GM18519 (cell line): ENCODE results near the gene RFX2.
"Not testable (repeated sequence)": the region's sequence is repeated elsewhere in the genome, so short reads cannot be mapped to it uniquely, and the experiment has no call there.

Source experiments
- ATAC-seq: cut with Tn5 transposase; IDR thresholded peaks from one replicate; pipeline ENCODE4 v1.9.1; 2021; ENCODE audit warnings: mild to moderate bottlenecking, moderate library complexity; ENCODE audit not compliant: unreplicated experiment, low FRiP score

The RFX2 gene

GRCh38 chr19:6020166-6020882 is 90.0 kb downstream of the RFX2 start:
- no peak for ATAC-seq

GRCh38 chr19:6018786-6019185 is 91.5 kb downstream of the RFX2 start:
- no peak for ATAC-seq

GRCh38 chr19:6017576-6017975 is 92.7 kb downstream of the RFX2 start:
- ATAC-seq = no peak

- ATAC-seq = no peak
Observed at GRCh38 chr19:6015841-6016545, 94.3 kb downstream of the RFX2 start.

GRCh38 chr19:6014551-6015135 is 95.7 kb downstream of the RFX2 start:
- ATAC-seq = no peak

- no peak for ATAC-seq
Observed at GRCh38 chr19:6012426-6013170, 97.7 kb downstream of the RFX2 start.

- ATAC-seq = no peak
Observed at GRCh38 chr19:6011794-6012193, 98.5 kb downstream of the RFX2 start.

- ATAC-seq = no peak
Observed at GRCh38 chr19:6011206-6011605, 99.1 kb downstream of the RFX2 start.

GRCh38 chr19:6010107-6010506 is 100.2 kb downstream of the RFX2 start:
- no peak for ATAC-seq

GRCh38 chr19:6007866-6008265 is 102.4 kb downstream of the RFX2 start:
- ATAC-seq = no peak

- no peak for ATAC-seq
Observed at GRCh38 chr19:6006896-6007295, 103.4 kb downstream of the RFX2 start.

- ATAC-seq = not testable (repeated sequence)
Observed at GRCh38 chr19:6006070-6006446, 104.2 kb downstream of the RFX2 start.

- no peak for ATAC-seq
Observed at GRCh38 chr19:6005321-6006069, 104.8 kb downstream of the RFX2 start.

- no peak for ATAC-seq
Observed at GRCh38 chr19:6003976-6004375, 106.3 kb downstream of the RFX2 start.

GRCh38 chr19:6002591-6002990 is 107.7 kb downstream of the RFX2 start:
- ATAC-seq = no peak

GRCh38 chr19:6000228-6000847 is 110.0 kb downstream of the RFX2 start:
- ATAC-seq = no peak

GRCh38 chr19:5999693-6000092 is 110.6 kb downstream of the RFX2 start:
- ATAC-seq = no peak

GRCh38 chr19:5997371-5997770 is 112.9 kb downstream of the RFX2 start:
- no peak for ATAC-seq

- ATAC-seq = no peak
Observed at GRCh38 chr19:5996623-5997320, 113.5 kb downstream of the RFX2 start.
